Uterine smooth muscle cell (primary cell): ENCODE results near the gene KLHL9. TPM values are rescaled to one million over a fixed set of nuclear protein-coding genes. Genes with fewer than 3 reads are reported as not detected.

Experiments used
- total RNA-seq: library from RNA; depleted of rRNA; stranded (reverse); fragments of >200 nt; gene quantifications from 2 replicates; pipeline ENCODE4 v1.2.3, GENCODE V29; 2014

KLHL9 gene
- 48.1 and 48.9 TPM in 2 replicates for total RNA-seq

GRCh38 chr9:21334701-21335632 is at the start of gene KLHL9:
TSS of gene KLHL9 (minus strand) at chr9:21335404. CDS start at chr9:21334859, 545 bp downstream.

GRCh38 chr9:21367957-21368356 is 32.8 kb upstream of the KLHL9 start, which contains the start of gene IFNA13:
TSS of gene IFNA13 (minus strand) at chr9:21368057. CDS start at chr9:21368010, 47 bp downstream.

GRCh38 chr9:21350787-21351186 is 15.6 kb upstream of the KLHL9 start, which contains the start of gene IFNA6:
TSS of gene IFNA6 (minus strand) at chr9:21350887. CDS start at chr9:21350887, 0 bp downstream.

GRCh38 chr9:21305213-21305612 is 30.0 kb downstream of the KLHL9 start, which contains the start of gene IFNA5:
TSS of gene IFNA5 (minus strand) at chr9:21305313. CDS start at chr9:21305256, 57 bp downstream.

Other genes starting within 250 kb of the KLHL9 start
- not detected in 2 replicates for gene IFNW1, start 193.6 kb downstream of the KLHL9 start, total RNA-seq
- not detected in 2 replicates for gene IFNA21, start 168.7 kb downstream of the KLHL9 start, total RNA-seq
- not detected in 2 replicates for gene IFNA4, start 147.8 kb downstream of the KLHL9 start, total RNA-seq
- gene IFNA7, start 133.2 kb downstream of the KLHL9 start, total RNA-seq = not detected in 2 replicates
- gene IFNA10, start 128.3 kb downstream of the KLHL9 start, total RNA-seq = not detected in 2 replicates
- not detected in 2 replicates for gene IFNA16, start 118.1 kb downstream of the KLHL9 start, total RNA-seq
- gene IFNA17, start 107.2 kb downstream of the KLHL9 start, total RNA-seq = not detected in 2 replicates
- gene IFNA14, start 95.4 kb downstream of the KLHL9 start, total RNA-seq = not detected in 2 replicates
- 0.11 TPM in 1 of 2 replicates, not detected in the other for gene IFNA5, start 30.1 kb downstream of the KLHL9 start, total RNA-seq
- gene IFNA6, start 15.5 kb upstream of the KLHL9 start, total RNA-seq = not detected in 2 replicates
- gene IFNA13, start 32.7 kb upstream of the KLHL9 start, total RNA-seq = not detected in 2 replicates
- gene IFNA2, start 50.0 kb upstream of the KLHL9 start, total RNA-seq = not detected in 2 replicates
- not detected in 2 replicates for gene IFNA8, start 73.7 kb upstream of the KLHL9 start, total RNA-seq
- gene IFNA1, start 105.0 kb upstream of the KLHL9 start, total RNA-seq = not detected in 2 replicates
- gene IFNE, start 146.9 kb upstream of the KLHL9 start, total RNA-seq = 15.7 and 19.6 TPM in 2 replicates